Neuronal stem cell (in vitro differentiated cells): ENCODE results near the gene SYNJ2BP. TPM values are rescaled to one million over a fixed set of nuclear protein-coding genes. Genes with fewer than 3 reads are reported as not detected.
A peak's percentile ranks its signal among the peaks of the same experiment; 100 is the strongest.

Source experiments
- DNase-seq: peaks from one replicate; pipeline ENCODE4 v3.0.0-alpha.2; 2013; ENCODE audit warnings: low spot score
- H2AFZ ChIP-seq: one replicate; pipeline ENCODE4 v1.6.1; 2013; ENCODE audit warnings: mild to moderate bottlenecking, low read length, inconsistent platforms
- H2AK5ac ChIP-seq: 2 replicates; pipeline ENCODE4 v1.6.1; 2013; ENCODE audit warnings: low read depth, mild to moderate bottlenecking, inconsistent platforms, low read length, moderate library complexity, mixed read lengths
- H2BK120ac ChIP-seq: 2 replicates; pipeline ENCODE4 v1.6.1; 2013; ENCODE audit warnings: low read depth, mild to moderate bottlenecking, inconsistent platforms, low read length, moderate library complexity, mixed read lengths
- H2BK12ac ChIP-seq: one replicate; pipeline ENCODE4 v1.6.1; 2013; ENCODE audit warnings: low read length, inconsistent platforms
- H2BK15ac ChIP-seq: 2 replicates; pipeline ENCODE4 v1.6.1; 2013; ENCODE audit warnings: mild to moderate bottlenecking, low read length, inconsistent platforms, mixed read lengths
- H2BK5ac ChIP-seq: one replicate; pipeline ENCODE4 v1.6.1; 2013; ENCODE audit warnings: inconsistent platforms, mild to moderate bottlenecking, low read length, moderate library complexity
- H3K14ac ChIP-seq: one replicate; pipeline ENCODE4 v1.6.1; 2013; ENCODE audit warnings: low read length, inconsistent platforms
- H3K18ac ChIP-seq: 2 replicates; pipeline ENCODE4 v1.6.1; 2013; ENCODE audit warnings: low read length, inconsistent platforms
- H3K23ac ChIP-seq: 2 replicates; pipeline ENCODE4 v1.6.1; 2013; ENCODE audit warnings: low read depth, mild to moderate bottlenecking, mixed read lengths, low read length, inconsistent platforms; ENCODE audit not compliant: poor library complexity
- H3K27ac ChIP-seq: replicated peaks from 3 replicates; pipeline ENCODE4 v1.5.1; 2013; ENCODE audit warnings: low read length, inconsistent platforms
- H3K27me3 ChIP-seq, 3 experiments: 2 replicates each; pipeline ENCODE4 v1.6.1; 2013; ENCODE audit warnings: low read length in 3 of 3, mild to moderate bottlenecking in 2 of 3, inconsistent platforms in 1 of 3, low read depth in 1 of 3, mixed read lengths in 1 of 3, moderate library complexity in 1 of 3; ENCODE audit not compliant: control insufficient read depth in 3 of 3, insufficient read depth in 3 of 3
- H3K36me3 ChIP-seq, 2 donors: replicated peaks in 1 of 2; 2 replicates each; pipeline ENCODE4 v1.6.1; 2013; ENCODE audit warnings: low read length in 2 of 2; ENCODE audit not compliant: control insufficient read depth in 2 of 2, insufficient read depth in 2 of 2
- H3K4ac ChIP-seq: 2 replicates; pipeline ENCODE4 v1.6.1; 2013; ENCODE audit warnings: inconsistent platforms, mild to moderate bottlenecking, low read length, moderate library complexity
- H3K4me1 ChIP-seq, 2 donors: 1 replicate in 1 of 2; 2 replicates in 1 of 2; pipeline ENCODE4 v1.6.1; 2013; ENCODE audit warnings: low read length in 2 of 2, low read depth in 1 of 2; ENCODE audit not compliant: control insufficient read depth in 2 of 2, insufficient read depth in 1 of 2
- H3K4me2 ChIP-seq: one replicate; pipeline ENCODE4 v1.6.1; 2013; ENCODE audit warnings: mild to moderate bottlenecking, low read length, inconsistent platforms; ENCODE audit not compliant: insufficient read depth, poor library complexity, severe bottlenecking
- H3K4me3 ChIP-seq, 2 donors: 2 replicates each; pipeline ENCODE4 v1.5.1; 2013; ENCODE audit warnings: low read length in 2 of 2, mild to moderate bottlenecking in 2 of 2, inconsistent platforms in 1 of 2, moderate library complexity in 1 of 2
- H3K79me1 ChIP-seq: one replicate; pipeline ENCODE4 v1.6.1; 2013; ENCODE audit warnings: low read depth, mild to moderate bottlenecking, inconsistent platforms, low read length, moderate library complexity
- H3K9ac ChIP-seq: one replicate; pipeline ENCODE4 v1.6.1; 2013; ENCODE audit warnings: mild to moderate bottlenecking, low read depth, low read length, inconsistent platforms; ENCODE audit not compliant: poor library complexity
- H3K9me3 ChIP-seq, 2 donors: replicated peaks in 1 of 2; 2 replicates each; pipeline versions ENCODE3 to v1.6.1; 2013; ENCODE audit warnings: low read length in 2 of 2, mild to moderate bottlenecking in 2 of 2, inconsistent platforms in 1 of 2, low read depth in 1 of 2, mixed read lengths in 1 of 2, moderate library complexity in 1 of 2; ENCODE audit not compliant: control insufficient read depth in 2 of 2, insufficient read depth in 1 of 2
- H4K8ac ChIP-seq: one replicate; pipeline ENCODE4 v1.6.1; 2013; ENCODE audit warnings: low read depth, mild to moderate bottlenecking, inconsistent platforms, low read length, moderate library complexity
- H4K91ac ChIP-seq: one replicate; pipeline ENCODE4 v1.6.1; 2013; ENCODE audit warnings: low read length, low read depth, mild to moderate bottlenecking, inconsistent platforms; ENCODE audit not compliant: poor library complexity
- WGBS, 2 donors: extraction: QIAGEN DNeasy Blood & Tissue Kit; methylation state at CpG; one replicate each; pipeline ENCODE4 v1.1.7; 2013; ENCODE audit warnings: missing lambda C conversion rate in 2 of 2, mixed read lengths in 1 of 2; ENCODE audit not compliant: insufficient read length in 2 of 2, insufficient replicate concordance in 1 of 2; ENCODE audit errors: extremely low coverage in 2 of 2; 5-methylcytosine and 5-hydroxymethylcytosine counted together
- polyA plus RNA-seq, 2 experiments: library from polyadenylated mRNA; stranded (reverse); fragments of 200-250 nt; gene quantifications; one replicate each; pipeline ENCODE4 v1.2.3, GENCODE V29; 2013

The SYNJ2BP gene
- polyA plus RNA-seq (2013, experiment 1 of 2): 16.4 TPM
- polyA plus RNA-seq (2013, experiment 2 of 2): 16.6 TPM

- Histone ChIP-seq H2AFZ (peak within 1 kb of the TSS; percentile 80), H3K9ac (peak within 1 kb of the TSS; percentile 71), H4K91ac (no peak within 1 kb of the TSS), H3K23ac (no peak within 1 kb of the TSS), H2BK5ac (no peak within 1 kb of the TSS), H3K9me3 (no peaks in the 10 kb centered on the region), H3K4me2 (peak within 1 kb of the TSS; percentile 52), H3K27ac (no peak within 1 kb of the TSS), H3K36me3 (peaks cover 0 to 14% of the 10 kb centered on the region in 2 donors), H4K8ac (no peak within 1 kb of the TSS), H2BK12ac (no peak within 1 kb of the TSS), H2AK5ac (no peak within 1 kb of the TSS), H3K4me1 (peaks cover 0 to 4% of the 10 kb centered on the region in 2 donors), H2BK120ac (no peak within 1 kb of the TSS), H3K18ac (peak within 1 kb of the TSS; percentile 31), H3K4ac (no peak within 1 kb of the TSS), H3K4me3 (peak within 1 kb of the TSS; percentile 70 to 92), H3K27me3 (no peaks in the 10 kb centered on the region), H2BK15ac (no peak within 1 kb of the TSS), H3K14ac (no peak within 1 kb of the TSS), H3K79me1 (peaks cover 1% of the 10 kb centered on the region)
- WGBS, 2 donors: no CpG with 5 or more reads among the region's 22 CpGs
- peak; percentile 18 for DNase-seq
Observed at GRCh38 chr14:70416725-70417349, at the start of gene SYNJ2BP. Gene SYNJ2BP (minus strand): TSS chr14:70417090. CDS start chr14:70416963, 127 bp downstream.

GRCh38 chr14:70454731-70455130 is 37.8 kb upstream of the SYNJ2BP start:
- no peak overlapping the region for H2BK5ac ChIP-seq
- H3K4ac ChIP-seq: no peak overlapping the region
- no peak overlapping the region for H3K14ac ChIP-seq
- peaks cover 0 to 6% of the 10 kb centered on the region in 2 donors for H3K4me1 ChIP-seq
- H2AFZ ChIP-seq: no peak overlapping the region
- H3K9me3 ChIP-seq: no peaks in the 10 kb centered on the region
- H3K27ac ChIP-seq: no peak overlapping the region
- H3K18ac ChIP-seq: no peak overlapping the region
- no peak overlapping the region for H2BK15ac ChIP-seq
- no peak overlapping the region for H3K4me3 ChIP-seq
- H2AK5ac ChIP-seq: no peak overlapping the region
- H2BK12ac ChIP-seq: no peak overlapping the region
- H3K79me1 ChIP-seq: no peaks in the 10 kb centered on the region
- no peak overlapping the region for H3K9ac ChIP-seq
- H3K4me2 ChIP-seq: no peak overlapping the region
- H3K23ac ChIP-seq: no peak overlapping the region
- H3K36me3 ChIP-seq: no peaks in the 10 kb centered on the region
- H2BK120ac ChIP-seq: no peak overlapping the region
- H4K8ac ChIP-seq: no peak overlapping the region
- no peak for DNase-seq
- no peak overlapping the region for H4K91ac ChIP-seq
- no peaks in the 10 kb centered on the region for H3K27me3 ChIP-seq
- WGBS, 2 donors: no CpG with 5 or more reads among the region's 1 CpG

GRCh38 chr14:70451874-70452273 is 35.0 kb upstream of the SYNJ2BP start, which contains the start of gene ADAM21:
Gene ADAM21 (plus strand): TSS chr14:70452174. CDS start chr14:70457500, 5,326 bp downstream.
- Histone ChIP-seq H2AFZ (no peak within 1 kb of the TSS), H2BK120ac (no peak within 1 kb of the TSS), H2BK12ac (no peak within 1 kb of the TSS), H3K36me3 (no peaks in the 10 kb centered on the region), H3K4me2 (no peak within 1 kb of the TSS), H2BK15ac (no peak within 1 kb of the TSS), H2AK5ac (no peak within 1 kb of the TSS), H3K9me3 (peaks cover 0 to 2% of the 10 kb centered on the region in 2 donors), H3K27ac (no peak within 1 kb of the TSS), H3K18ac (no peak within 1 kb of the TSS), H3K9ac (no peak within 1 kb of the TSS), H3K14ac (no peak within 1 kb of the TSS), H3K4ac (no peak within 1 kb of the TSS), H3K79me1 (no peaks in the 10 kb centered on the region), H4K91ac (no peak within 1 kb of the TSS), H3K4me1 (peaks cover 0 to 3% of the 10 kb centered on the region in 2 donors), H4K8ac (no peak within 1 kb of the TSS), H3K27me3 (no peaks in the 10 kb centered on the region), H3K4me3 (no peak within 1 kb of the TSS), H2BK5ac (no peak within 1 kb of the TSS), H3K23ac (no peak within 1 kb of the TSS)
- no peak for DNase-seq
- no CpG with 5 or more reads among the region's 1 CpG for WGBS, 2 donors

- Histone ChIP-seq H3K4me3 (no peak overlapping the region), H2BK15ac (no peak overlapping the region), H4K8ac (no peak overlapping the region), H2BK12ac (no peak overlapping the region), H3K14ac (no peak overlapping the region), H3K36me3 (no peaks in the 10 kb centered on the region), H2BK5ac (no peak overlapping the region), H3K18ac (no peak overlapping the region), H3K4me2 (no peak overlapping the region), H3K23ac (no peak overlapping the region), H2BK120ac (no peak overlapping the region), H3K79me1 (no peaks in the 10 kb centered on the region), H3K27ac (no peak overlapping the region), H2AFZ (no peak overlapping the region), H4K91ac (no peak overlapping the region), H3K4ac (no peak overlapping the region), H3K27me3 (no peaks in the 10 kb centered on the region), H3K4me1 (peaks cover 0 to 3% of the 10 kb centered on the region in 2 donors), H3K9me3 (peaks cover 10 to 20% of the 10 kb centered on the region in 2 donors), H2AK5ac (no peak overlapping the region), H3K9ac (no peak overlapping the region)
- DNase-seq: no peak
- WGBS, 2 donors: no CpG with 5 or more reads among the region's 4 CpGs
Observed at GRCh38 chr14:70448633-70449340, 31.9 kb upstream of the SYNJ2BP start.
